Parathyroid adenoma (tissue), 2 donors: ENCODE measurements around the gene ZNF593.
A peak's percentile ranks its signal among the peaks of the same experiment; 100 is the strongest.

ENCODE experiments used
- H2AFZ ChIP-seq: fragments of 300-600 bp; sonication (generic); one replicate; pipeline ENCODE4 v1.7.0; 2017; ENCODE audit warnings: antibody characterized with exemption, mild to moderate bottlenecking
- H3K27ac ChIP-seq: fragments of 300-600 bp; sonication (generic); one replicate; pipeline ENCODE4 v1.7.0; 2017
- H3K27me3 ChIP-seq: fragments of 300-600 bp; sonication (generic); one replicate; pipeline ENCODE4 v1.7.0; 2017; ENCODE audit warnings: low read length; ENCODE audit not compliant: control insufficient read depth, insufficient read depth
- H3K36me3 ChIP-seq: fragments of 300-600 bp; sonication (generic); one replicate; pipeline ENCODE4 v1.7.0; 2017; ENCODE audit warnings: low read length; ENCODE audit not compliant: control insufficient read depth, insufficient read depth
- H3K4me1 ChIP-seq: fragments of 300-600 bp; sonication (generic); one replicate; pipeline ENCODE4 v1.7.0; 2017; ENCODE audit warnings: control low read depth
- H3K4me2 ChIP-seq: fragments of 300-600 bp; sonication (generic); one replicate; pipeline ENCODE4 v1.7.0; 2017; ENCODE audit warnings: low read length
- H3K4me3 ChIP-seq: fragments of 300-600 bp; sonication (generic); one replicate; pipeline ENCODE4 v1.7.0; 2017; ENCODE audit warnings: low read depth, low read length
- H3K79me2 ChIP-seq: fragments of 300-600 bp; sonication (generic); one replicate; pipeline ENCODE4 v1.7.0; 2017; ENCODE audit warnings: control low read depth
- H3K9ac ChIP-seq: fragments of 300-600 bp; sonication (generic); one replicate; pipeline ENCODE4 v1.7.0; 2017; ENCODE audit warnings: mild to moderate bottlenecking
- H3K9me3 ChIP-seq: fragments of 300-600 bp; sonication (generic); one replicate; pipeline ENCODE4 v1.7.0; 2017; ENCODE audit warnings: low read length; ENCODE audit not compliant: control insufficient read depth
- TF ChIP-seq, protein P1 (sequence below): fragments of 300-600 bp; sonication (generic); IDR thresholded peaks from one replicate; pipeline ENCODE4 v1.7.0; 2017; ENCODE audit warnings: antibody characterized with exemption, mild to moderate bottlenecking
- donor health status: primary hyperparathyroidism.

Gene ZNF593

DNA sequence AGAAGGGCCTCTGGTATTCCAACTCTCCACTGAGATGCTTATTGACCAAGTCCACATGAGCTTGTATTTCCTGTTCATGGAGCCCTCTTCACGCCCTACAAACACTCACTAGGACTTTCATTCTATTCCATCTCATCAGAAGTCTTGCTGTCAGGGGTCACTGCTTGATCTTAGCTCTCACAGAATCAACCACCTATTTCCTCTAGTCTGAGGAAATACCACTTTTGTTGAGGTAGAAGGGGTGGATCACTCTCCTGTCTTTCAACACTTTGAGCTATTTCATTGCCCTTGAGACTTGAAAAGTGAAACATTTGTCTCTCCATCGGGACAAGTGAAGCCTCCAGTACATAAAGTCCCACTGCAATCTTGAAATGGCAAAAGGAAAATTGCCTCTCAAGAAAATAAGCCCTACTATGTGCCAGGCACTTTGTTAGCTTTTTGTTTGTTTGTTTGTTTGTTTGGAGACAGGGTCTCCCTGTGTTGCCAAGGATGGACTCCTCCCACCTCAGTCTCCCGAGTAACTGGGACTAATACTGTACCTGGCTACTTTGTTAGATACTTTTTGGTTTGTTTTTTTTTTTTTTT, 30.6 kb upstream of the ZNF593 start:
- H3K4me1 ChIP-seq: no peaks in the 10 kb centered on the region
- no peaks in the 10 kb centered on the region for H3K36me3 ChIP-seq
- no peak overlapping the region for H3K27ac ChIP-seq
- H3K9me3 ChIP-seq: no peaks in the 10 kb centered on the region
- H3K4me2 ChIP-seq: no peak overlapping the region
- no peak overlapping the region for H2AFZ ChIP-seq
- H3K9ac ChIP-seq: no peak overlapping the region
- no peak overlapping the region for H3K4me3 ChIP-seq
- no peaks in the 10 kb centered on the region for H3K27me3 ChIP-seq
- TF ChIP-seq, protein P1, sequence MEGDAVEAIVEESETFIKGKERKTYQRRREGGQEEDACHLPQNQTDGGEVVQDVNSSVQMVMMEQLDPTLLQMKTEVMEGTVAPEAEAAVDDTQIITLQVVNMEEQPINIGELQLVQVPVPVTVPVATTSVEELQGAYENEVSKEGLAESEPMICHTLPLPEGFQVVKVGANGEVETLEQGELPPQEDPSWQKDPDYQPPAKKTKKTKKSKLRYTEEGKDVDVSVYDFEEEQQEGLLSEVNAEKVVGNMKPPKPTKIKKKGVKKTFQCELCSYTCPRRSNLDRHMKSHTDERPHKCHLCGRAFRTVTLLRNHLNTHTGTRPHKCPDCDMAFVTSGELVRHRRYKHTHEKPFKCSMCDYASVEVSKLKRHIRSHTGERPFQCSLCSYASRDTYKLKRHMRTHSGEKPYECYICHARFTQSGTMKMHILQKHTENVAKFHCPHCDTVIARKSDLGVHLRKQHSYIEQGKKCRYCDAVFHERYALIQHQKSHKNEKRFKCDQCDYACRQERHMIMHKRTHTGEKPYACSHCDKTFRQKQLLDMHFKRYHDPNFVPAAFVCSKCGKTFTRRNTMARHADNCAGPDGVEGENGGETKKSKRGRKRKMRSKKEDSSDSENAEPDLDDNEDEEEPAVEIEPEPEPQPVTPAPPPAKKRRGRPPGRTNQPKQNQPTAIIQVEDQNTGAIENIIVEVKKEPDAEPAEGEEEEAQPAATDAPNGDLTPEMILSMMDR: no peak
- H3K79me2 ChIP-seq: no peaks in the 10 kb centered on the region

GRCh38 chr1:26142159-26142558, 27.5 kb upstream of the ZNF593 start:
- no peaks in the 10 kb centered on the region for H3K4me1 ChIP-seq
- H3K4me3 ChIP-seq: no peak overlapping the region
- TF ChIP-seq, protein P1: no peak
- no peak overlapping the region for H3K4me2 ChIP-seq
- H3K27ac ChIP-seq: no peak overlapping the region
- H3K79me2 ChIP-seq: no peaks in the 10 kb centered on the region
- no peak overlapping the region for H3K9ac ChIP-seq
- H2AFZ ChIP-seq: no peak overlapping the region
- no peaks in the 10 kb centered on the region for H3K27me3 ChIP-seq
- no peaks in the 10 kb centered on the region for H3K36me3 ChIP-seq
- H3K9me3 ChIP-seq: no peaks in the 10 kb centered on the region

DNA sequence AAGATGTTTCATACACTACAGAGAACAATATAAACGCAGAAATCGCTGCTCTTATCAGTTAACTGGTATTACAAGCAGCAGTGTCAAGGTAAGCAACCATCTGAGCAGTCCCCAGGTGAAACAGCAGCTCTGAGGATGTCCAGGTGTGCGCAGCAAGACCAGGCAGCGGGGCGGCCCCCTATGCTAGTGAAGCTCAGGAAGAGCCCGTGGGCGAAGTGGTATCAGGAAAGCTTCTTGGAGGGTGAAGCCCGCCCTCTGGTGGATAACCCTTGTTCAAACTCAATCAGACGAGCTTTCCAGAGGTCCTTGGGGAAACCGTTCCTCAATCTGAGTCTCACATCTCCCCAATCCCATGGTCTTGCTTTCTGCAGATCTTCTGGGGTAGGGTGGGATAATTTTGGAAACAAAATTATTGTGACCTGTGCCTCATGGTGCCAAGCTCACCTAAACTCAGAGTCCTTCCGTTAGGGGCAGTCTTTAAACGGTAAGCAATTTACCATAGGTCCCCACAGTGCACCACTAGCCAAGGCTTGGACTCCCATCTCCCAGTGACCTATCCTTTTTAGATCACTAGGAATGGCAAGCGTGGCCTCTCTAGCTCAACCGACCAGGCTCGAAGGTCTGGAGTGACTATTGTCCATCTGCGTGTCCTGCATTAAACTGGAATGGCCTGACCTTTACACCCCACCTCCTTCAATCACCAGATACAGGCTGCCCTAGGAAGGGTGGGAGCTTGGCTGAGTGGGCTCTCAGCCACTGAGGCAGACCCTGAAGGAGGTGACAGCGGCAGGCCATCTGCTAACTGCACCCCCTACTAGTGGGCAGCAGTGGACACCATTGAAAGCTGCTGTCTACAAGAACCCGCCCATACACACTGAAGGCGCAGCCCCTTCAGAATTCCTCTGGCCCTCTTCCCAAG, 24.4 kb upstream of the ZNF593 start:
- Histone ChIP-seq H3K27me3 (no peaks in the 10 kb centered on the region), H3K9ac (no peak overlapping the region), H3K79me2 (no peaks in the 10 kb centered on the region), H3K4me1 (no peaks in the 10 kb centered on the region), H3K36me3 (no peaks in the 10 kb centered on the region), H2AFZ (peak overlapping the region; percentile 16), H3K4me2 (peak overlapping the region; percentile 30), H3K4me3 (no peak overlapping the region), H3K27ac (no peak overlapping the region), H3K9me3 (no peaks in the 10 kb centered on the region)
- TF ChIP-seq, protein P1: peak; percentile 58

DNA sequence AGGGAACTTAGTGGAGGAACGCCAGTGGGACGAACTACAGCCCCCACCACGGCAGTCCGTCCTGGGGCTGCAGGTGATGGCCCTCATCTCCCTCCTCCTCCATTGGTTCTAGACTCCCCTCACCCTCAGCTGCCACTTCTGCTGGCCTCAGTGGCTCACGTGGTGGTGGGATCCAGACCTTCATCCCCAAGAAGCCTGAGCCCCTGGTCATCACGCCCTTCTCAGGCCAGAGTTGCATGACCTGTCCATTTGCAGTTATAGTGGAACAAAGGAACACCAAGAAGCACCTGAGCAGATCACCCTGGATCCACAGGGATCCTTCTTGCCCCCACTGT, 23.8 kb upstream of the ZNF593 start:
- Histone ChIP-seq H3K4me1 (no peaks in the 10 kb centered on the region), H3K36me3 (no peaks in the 10 kb centered on the region), H3K4me3 (no peak overlapping the region), H3K27me3 (no peaks in the 10 kb centered on the region), H3K9me3 (no peaks in the 10 kb centered on the region), H3K9ac (no peak overlapping the region), H2AFZ (no peak overlapping the region), H3K4me2 (no peak overlapping the region), H3K27ac (no peak overlapping the region), H3K79me2 (no peaks in the 10 kb centered on the region)
- TF ChIP-seq, protein P1: no peak
